ENCODE data around the gene ZBTB20.
A peak's percentile ranks its signal among the peaks of the same experiment; 100 is the strongest.

Gene ZBTB20

GRCh38 chr3:114293838-114294535 is 853.1 kb downstream of the ZBTB20 start, which contains the start of gene TIGIT:
TSS of gene TIGIT (plus strand) at chr3:114294028. CDS start at chr3:114294062, 34 bp downstream.
- no peak for DNase-seq (ENCODE audit: low spot score)

- peak; percentile 95 for DNase-seq (ENCODE audit: low spot score)
Observed at GRCh38 chr3:114290911-114291901, 855.9 kb downstream of the ZBTB20 start.

GRCh38 chr3:114286266-114286665 is 860.8 kb downstream of the ZBTB20 start:
- no peak for DNase-seq (ENCODE audit: low spot score)

- peak; percentile 51 for DNase-seq (ENCODE audit: low spot score)
Observed at GRCh38 chr3:114285648-114286230, 861.3 kb downstream of the ZBTB20 start.

GRCh38 chr3:114284644-114285043 is 862.4 kb downstream of the ZBTB20 start:
- DNase-seq (ENCODE audit: low spot score), result no peak

Data from CD4-positive, alpha-beta T cell treated with Interleukin-2 at 100 ng/mL for 4 hours (primary cell).